DMS53 treated with DMSO at 0.1 percent for 48 hours (cell line): ENCODE data around the gene NCSTN.

Experiments used
- DNase-seq: peaks from one replicate; lab custom pipeline; 2025; ENCODE audit not compliant: unreplicated experiment; lab: John Stamatoyannopoulos, UW

Gene NCSTN

DNA sequence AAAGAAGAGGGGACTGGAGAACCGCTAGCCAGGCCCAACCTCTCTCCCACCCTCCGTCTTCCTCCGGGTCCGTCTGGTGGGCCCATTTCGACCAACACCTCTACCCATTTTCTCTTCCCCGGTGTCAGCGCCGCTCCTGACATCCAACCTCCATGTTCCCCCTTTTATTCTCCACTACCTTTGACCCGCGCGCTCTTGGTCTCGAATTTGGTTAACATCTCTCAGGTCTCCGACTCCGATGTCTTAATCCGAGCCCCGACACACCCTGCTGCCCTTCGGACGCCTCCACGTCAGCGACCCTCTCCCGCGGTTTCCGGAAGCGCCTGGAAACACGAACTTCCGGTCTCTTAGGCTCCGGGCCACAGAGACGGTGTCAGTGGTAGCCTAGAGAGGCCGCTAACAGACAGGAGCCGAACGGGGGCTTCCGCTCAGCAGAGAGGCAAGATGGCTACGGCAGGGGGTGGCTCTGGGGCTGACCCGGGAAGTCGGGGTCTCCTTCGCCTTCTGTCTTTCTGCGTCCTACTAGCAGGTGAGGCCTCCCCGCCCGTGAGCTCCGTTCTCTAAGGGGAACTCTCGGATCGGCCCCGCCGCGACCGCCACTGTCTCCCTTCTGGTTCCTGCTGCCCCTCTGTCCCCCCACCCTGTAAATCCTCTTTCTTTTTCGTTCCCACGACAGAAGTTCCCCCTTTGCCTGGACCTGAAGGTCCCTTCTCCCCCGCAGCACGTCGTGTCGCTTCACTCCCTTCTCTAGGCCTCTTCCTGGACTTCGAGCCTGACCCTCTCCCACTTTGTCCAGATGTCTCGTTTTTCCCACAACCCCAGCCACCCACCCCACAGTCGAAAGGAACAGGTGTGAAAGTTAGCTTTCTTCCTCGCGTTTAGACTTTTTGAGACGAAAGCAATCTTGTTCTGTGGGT lies at the start of gene NCSTN, which contains the start of gene COPA:
Gene NCSTN, plus strand, starts transcription at position 431 of the 917 bp plus-strand sequence. Its CDS starts 14 bp downstream, at position 445.
Gene COPA, minus strand, starts transcription at position 298 of the 917 bp plus-strand sequence. Its CDS starts 80 bp downstream, at position 218.
- DNase-seq, result peak; percentile 79

DNA sequence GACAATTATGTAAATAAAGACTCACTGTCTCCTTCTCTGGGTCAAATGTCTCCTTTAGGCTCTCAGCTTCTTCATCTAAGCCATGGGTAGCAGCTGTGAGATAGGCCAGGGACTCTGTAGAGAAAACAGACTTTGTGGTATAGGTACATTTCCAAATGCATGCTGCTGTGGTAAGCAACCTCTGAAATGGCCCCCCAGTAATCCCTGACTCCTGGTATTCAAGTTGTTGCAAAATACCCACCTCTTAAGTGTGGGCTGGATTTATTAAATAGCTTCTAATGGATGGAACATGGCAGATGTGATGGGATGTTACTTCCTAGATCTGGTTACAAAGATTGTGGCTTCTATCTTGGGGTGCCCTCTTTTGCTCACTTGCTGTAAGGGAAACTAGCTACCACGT lies 47.1 kb upstream of the NCSTN start:
- no peak for DNase-seq

DNA sequence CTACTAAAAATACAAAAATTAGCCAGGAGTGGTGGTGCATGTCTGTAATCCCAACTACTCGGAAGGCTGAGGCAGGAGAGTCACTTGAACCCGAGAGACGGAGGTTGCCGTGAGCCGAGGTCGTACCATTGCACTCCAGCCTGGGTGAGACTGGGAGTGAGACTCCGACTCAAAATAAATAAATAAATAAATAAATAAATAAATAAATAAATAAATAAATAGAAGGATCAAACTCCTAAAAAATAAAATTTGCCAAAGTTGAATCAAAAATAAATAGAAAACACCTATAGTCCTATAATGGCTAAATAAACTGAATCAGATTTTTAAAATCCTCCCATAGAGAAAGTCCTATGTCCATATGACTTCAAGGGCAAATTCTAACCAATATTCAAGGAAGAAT lies 43.0 kb upstream of the NCSTN start:
- DNase-seq, result no peak

DNA sequence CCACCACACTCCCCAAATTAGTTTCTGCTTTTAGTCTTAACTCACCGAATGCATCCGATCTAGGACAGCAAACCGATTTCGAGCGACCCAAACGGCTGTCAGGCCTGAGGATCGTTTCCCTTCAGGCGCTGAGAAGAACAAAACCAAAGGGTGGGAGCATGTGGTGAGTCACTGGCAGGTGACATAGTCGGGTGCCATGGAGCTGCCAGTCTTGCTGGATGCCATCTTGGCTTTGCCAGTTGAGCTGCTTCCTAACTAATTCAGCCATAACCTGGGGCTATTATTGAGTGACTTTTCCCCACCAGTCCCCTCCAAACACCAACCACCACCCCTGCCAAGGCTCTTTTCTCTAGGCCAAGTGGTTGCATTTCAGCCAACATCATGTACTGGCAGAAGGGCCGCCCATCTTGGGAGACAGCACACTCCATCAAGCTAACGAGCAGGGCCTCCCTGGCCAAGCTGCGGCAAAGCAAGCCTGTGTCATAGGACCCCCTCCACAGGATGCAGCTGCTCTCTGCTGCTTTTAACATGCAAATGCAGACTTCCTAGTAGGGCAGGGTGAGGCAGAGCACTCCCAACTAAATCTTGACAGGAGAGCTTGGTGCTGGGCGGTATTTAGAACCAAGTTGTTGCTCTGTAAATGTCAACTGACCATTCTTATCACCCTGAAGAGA lies 35.9 kb upstream of the NCSTN start:
- no peak for DNase-seq

DNA sequence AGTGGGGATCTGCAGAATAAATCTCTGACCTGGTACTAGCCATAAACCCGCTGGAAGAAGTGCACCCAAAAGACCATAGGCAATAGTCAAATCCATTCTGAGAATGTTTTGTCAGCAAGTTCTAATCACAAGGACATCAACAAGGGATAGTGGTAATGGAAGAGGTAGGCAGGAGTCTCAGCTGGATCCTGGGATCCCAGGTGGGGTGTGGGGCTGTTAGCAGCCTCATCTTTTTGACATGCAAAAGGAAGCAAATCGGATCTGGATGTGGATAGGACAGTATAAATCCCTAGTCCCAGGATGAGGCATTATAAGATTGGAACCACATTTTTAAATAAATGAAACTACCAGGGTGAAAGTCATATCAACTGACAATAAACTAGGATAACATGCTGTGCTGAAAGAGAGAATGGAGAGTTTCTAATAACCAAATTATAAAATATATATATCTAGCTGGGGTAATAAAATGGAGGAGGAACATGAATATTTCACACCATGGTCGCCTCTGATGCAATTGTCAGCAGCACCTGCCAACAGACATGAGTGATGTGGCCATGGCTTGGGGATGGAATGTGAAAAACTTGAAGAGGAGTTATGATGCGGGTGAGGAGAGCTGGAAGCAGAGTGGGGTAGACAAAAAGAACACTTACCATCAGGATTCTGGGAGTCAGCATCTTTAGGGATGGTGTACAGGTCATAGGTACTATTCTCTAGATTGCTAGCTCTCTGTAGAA lies 34.6 kb upstream of the NCSTN start:
- no peak for DNase-seq

DNA sequence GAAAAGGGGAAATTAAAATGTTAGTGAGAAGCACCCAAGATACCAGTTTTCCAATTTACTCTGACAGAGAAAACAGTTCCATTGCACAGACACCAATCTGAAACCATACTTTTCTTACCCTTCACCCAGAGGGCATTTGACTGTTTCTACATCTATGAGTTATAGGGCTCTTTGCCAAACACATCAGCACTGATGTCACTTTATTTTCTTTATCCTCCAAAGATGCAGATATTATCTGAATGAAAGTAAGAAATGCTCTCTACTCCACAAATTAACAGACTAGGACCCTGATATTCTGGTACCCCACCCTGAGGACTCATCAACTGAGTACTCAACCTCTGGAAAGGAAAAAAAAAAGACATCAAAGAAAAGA lies 34.0 kb upstream of the NCSTN start:
- no peak for DNase-seq

DNA sequence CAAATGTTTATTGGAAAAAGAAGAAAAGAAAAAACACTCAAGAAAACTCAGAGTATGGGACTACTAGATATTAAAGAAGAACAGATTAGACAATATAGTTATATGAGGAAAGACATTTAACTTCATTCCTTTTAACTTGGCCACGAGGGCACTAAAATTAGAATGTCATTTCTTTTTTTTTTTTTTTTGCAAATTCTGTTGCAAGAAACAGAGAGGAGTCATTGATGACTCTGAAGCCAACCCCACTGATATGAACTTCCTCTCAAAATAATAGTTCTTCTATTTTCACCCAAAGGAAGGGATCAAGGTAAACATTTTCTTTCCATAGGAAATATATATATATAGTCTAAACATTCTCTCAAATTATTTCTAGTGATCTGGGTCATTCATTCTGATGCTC lies 33.6 kb upstream of the NCSTN start:
- no peak for DNase-seq

DNA sequence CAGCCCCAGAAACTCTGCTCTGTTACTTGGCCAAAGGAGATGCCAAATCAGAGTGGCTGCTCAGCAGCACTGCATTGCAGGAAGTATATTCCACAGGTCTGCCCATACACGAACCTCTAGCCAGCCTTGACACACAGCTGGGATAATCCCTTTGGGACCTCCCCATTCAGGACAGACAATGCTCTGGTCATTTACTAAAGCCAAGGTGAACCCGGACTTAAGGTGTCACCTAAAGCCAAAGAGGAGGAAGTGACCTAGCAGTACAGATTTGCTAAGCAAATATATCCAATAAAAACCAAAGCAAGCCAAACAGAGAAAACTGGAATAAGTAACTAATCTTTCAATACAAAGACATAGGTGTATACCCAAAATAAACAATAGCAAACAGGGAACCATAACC lies 27.8 kb upstream of the NCSTN start:
- no peak for DNase-seq

DNA sequence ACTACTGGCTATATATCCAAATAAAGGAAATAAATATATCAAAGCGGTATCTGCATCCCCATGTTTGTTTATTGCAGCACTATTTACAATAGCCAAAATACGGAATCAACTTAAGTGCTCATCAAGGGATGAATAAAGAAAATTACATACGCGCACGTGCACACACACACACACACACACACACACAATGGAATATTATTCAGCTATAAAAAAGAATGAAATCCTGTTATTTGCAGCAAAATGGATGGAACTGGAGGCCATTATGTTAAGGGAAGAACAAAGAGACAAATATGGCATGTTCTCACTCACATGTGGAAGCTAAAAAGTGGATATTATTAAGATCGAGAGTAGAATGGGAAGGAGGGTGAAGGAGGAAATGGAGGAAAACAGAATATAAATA lies 20.4 kb upstream of the NCSTN start:
- DNase-seq, result no peak

DNA sequence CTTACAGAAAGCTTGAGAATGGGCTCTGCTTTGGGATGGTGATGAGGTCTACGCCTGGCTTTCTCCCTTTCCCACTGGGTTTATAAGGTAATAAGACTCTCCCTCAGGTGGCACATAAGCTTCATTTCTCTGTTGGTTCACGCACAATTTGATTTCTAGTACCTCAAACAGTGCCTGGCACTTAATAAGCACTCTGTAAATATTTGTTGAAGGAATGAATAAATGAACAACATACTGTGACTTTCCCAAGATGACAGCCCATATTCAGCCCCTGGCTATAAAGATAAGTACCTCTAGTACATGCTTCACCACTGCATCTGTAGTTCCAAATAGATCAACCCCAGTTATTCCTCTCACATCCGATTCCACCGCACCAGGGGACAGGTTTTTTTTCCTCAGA lies 17.9 kb upstream of the NCSTN start:
- DNase-seq, result peak; percentile 99

DNA sequence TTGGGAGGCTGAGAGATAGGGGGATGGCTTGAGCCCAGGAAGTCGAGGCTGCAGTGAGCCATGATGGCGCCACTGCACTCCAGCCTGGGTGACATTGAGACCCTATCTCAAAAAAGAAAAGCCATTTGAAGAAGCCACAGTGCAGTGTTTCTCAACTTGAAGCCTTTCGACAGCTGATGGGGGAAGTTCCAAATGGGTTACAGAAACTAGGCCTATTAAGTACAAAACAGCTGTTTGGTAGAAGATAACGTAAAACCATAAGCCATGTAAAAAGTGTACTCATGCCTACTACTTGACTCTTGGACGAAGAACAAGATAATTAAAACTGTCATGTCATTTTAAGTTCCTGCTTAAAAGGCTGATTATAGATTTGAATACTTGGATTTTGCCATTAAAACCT lies 16.8 kb upstream of the NCSTN start:
- DNase-seq, result no peak

DNA sequence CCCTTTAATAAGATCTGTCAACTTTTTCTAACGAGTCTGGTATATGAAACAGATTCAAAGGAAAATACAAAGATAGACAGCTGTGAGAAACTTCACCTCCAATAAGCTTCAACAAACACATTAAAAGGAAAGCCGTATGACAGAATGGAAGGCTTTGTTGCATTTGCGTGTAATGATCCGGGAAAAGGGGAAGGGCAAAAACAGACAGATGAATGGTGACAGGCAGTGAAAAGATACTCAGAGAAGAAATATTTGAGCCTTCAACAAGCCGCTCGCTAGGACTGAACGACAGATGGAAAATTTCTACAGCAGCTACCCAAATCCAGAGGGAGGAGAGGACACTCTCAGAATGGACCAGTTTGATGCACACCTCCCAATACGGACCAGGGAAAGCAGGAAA lies 15.0 kb upstream of the NCSTN start:
- no peak for DNase-seq

DNA sequence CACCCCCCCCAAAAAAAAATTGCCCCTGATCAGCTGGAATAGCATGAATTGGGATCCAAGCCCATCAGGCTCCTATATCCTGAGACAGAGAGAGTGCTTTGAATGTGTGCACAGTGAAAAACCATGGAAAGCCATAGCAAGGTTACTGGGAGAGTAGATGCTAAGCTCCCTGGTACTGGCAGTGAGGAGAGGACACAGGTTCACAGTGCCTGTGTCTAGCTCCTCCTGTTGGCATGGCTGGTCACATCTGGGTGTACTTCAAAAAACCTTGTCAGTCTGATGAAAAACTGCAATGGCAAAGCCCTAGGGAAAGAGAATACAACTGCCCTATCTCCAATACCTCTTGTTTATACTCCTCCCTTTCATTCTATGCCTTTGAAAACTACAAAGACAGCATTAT lies 13.1 kb upstream of the NCSTN start:
- DNase-seq, result peak; percentile 21

DNA sequence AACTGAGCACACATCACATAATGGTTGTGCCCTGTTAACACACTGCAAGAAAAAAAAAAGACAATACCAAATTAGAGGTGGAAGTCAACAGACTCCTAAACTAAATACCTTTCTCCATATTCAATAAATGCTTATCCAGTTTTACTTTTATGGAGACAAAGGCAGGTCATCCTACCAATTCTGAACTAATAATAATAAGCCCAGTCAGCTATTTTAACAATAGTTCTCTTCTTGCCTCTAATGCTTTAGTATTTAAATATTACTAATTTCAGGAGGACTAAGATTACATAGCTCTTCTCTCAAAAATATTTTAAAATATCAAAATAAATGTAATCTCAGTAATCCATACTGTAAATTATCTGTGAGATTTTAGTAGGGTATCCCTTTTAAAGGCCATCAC lies 10.7 kb upstream of the NCSTN start:
- no peak for DNase-seq

DNA sequence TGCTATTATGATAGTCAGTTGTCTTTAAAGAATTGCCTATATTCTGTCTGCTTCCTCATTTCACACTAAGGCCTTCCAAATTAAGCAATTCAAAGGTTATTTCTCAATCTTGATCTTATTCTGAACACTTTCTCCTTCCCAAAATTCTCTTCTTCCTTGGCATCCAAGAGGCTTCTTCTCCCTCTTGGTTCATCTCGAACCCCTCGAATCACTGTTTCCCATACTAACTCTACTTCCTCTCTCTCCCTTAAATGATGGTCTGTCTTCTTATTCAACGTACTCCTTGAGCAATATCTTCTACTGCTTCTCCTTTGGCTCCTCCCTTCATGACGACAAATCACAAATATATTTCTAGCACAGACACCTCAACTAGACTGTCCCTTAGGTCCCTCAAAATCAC lies 4.6 kb upstream of the NCSTN start:
- DNase-seq, result no peak

DNA sequence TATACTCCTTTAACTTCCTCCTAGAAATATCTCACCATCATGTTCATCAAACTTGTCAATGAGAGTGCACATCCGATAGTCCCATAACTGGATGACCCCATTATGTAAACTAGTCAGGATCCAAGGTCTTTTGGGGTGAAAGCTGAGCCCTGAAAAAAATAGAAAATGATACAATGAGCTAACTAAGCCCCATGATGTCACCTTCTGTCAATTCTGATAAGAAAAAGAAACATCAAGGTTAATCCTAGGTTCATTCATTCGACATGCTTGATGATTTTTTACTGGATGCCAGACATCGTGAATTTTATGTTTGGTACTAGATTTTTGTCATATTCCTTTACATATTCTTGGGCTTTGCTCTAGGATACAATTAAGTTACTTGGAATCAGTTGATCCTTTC lies 3.0 kb upstream of the NCSTN start:
- DNase-seq, result no peak

DNA sequence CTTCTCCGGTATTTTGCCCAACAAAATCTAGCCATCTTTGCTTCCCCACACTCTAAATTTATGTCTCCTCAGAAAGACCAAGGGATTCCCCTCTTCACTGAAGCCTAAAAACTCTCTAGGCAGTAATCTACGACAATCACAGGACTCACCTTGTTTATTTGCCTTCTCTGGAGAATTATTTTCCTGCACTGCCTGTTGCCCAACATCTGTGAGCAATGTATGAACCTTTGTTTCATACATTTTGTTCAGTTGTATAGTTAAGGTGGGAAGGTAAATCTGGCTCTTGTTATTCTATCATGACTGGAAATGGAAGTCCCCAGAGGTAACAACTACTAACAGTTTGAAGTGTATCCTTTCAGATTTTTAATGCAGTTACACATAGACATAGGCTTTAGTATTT lies 2.3 kb upstream of the NCSTN start:
- DNase-seq, result no peak

DNA sequence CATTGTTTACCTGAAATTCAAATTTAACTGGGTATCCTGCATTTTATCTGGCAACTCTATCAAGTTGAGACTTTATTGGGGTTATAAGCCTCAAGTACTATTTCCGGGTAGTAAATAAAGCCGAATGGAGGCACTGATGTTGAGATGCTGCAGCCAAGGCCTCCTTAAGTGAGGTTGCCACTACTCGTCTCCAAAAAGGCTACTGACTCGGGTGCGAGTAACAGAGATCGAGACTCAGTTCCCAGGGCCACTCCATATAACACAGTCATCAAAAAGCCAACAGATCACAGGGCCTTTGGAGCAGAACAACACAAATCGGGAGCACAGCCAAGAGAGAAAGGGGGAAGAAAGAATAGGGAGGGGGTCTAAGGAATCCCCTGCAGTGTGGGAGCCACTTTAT lies 657 bp upstream of the NCSTN start:
- no peak for DNase-seq

DNA sequence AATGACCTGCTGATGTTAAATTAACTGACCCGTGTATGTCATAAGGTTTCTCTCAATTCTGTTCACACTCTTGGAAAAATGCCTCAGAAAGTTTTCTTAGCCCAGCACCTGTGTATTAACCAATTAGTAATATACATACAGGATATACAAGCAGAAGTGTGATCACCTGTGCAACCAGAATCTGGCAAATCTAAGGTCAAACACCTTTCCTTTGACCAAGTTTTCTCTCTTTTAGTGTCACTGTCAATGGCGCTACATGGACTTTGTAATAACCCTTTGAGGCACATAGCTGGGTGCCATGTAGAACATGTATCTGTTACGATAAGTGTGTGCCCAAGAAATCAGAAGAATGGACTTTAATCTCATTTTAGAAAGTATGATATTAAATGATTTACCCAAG lies 1.1 kb downstream of the NCSTN start:
- DNase-seq, result no peak

DNA sequence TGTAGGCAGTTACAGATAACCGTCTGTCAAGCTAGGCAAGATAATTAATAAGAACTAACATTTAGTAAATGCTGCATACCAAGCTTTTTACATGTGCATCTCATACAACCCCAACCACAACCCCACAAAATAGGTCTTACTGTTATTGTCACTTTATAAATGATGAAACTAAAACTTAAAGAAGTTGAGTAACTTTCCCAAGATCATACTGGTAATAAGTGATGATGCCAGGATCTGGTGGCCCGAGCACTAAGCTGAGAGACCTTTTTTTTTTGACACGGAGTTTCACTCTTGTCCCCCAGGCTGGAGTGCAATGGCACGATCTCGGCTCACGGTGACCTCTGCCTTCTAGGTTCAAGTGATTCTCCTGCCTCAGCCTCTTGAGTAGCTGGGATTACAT lies 1.8 kb downstream of the NCSTN start:
- no peak for DNase-seq

DNA sequence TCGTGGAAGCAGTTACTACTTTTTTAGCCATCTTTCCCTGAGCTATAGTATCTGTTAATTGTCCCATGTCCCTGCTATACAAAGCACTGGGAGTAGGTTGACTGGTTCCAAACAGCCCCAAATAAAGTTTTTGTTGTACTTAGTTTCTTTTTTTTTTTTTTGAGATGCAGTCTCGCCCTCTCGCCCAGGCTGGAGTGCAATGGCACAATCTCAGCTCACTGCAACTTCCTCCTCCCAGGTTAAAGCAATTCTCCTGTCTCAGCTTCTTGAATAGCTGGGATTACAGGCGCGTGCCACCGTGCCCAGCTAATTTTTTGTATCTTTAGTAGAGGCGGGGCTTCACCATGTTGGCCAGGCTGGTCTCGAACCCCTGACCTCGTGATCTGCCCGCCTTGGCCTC lies 3.3 kb downstream of the NCSTN start:
- DNase-seq, result no peak

DNA sequence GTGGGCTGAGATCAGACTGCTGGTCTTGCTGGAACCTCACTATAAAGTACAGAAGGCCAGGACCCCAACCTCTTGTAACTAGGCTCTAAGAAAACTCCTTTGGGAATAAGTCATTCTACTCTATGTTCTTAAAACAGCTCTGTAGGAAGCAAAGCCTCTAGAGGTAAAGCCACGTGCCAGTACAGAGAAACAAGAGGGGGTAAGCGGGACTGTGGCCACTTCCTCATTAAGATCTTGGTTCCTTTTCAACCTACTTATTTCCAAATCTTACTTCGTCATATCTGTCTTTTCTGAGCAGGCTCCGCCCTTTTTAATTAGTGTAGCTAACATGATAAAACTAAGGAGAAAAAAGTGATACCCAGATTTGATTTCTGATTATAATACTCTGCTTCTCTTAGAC lies 3.8 kb downstream of the NCSTN start:
- no peak for DNase-seq
